Brain microvascular endothelial cell (primary cell): ENCODE measurements around the gene SLC6A16.
"Not testable (repeated sequence)": the region's sequence is repeated elsewhere in the genome, so short reads cannot be mapped to it uniquely, and the experiment has no call there.

Experiments used
- DNase-seq: peaks from one replicate; pipeline ENCODE4 v3.0.0-alpha.2; 2020
- H3K27ac ChIP-seq: fragments of 250-450 bp; sonication (Bioruptor Pico); 2 replicates; pipeline ENCODE4 v1.5.1; 2020; ENCODE audit warnings: mild to moderate bottlenecking, moderate library complexity
- H3K27me3 ChIP-seq: fragments of 250-450 bp; sonication (Bioruptor Pico); replicated peaks from 2 replicates; pipeline ENCODE4 v1.5.1; 2020; ENCODE audit warnings: mild to moderate bottlenecking
- H3K36me3 ChIP-seq: fragments of 250-450 bp; sonication (Bioruptor Pico); replicated peaks from 2 replicates; pipeline ENCODE4 v1.5.1; 2020; ENCODE audit warnings: mild to moderate bottlenecking
- H3K4me3 ChIP-seq: 2 replicates; pipeline ENCODE4 v1.5.1; 2011; ENCODE audit warnings: low read depth, mild to moderate bottlenecking, control low read depth, low read length, moderate library complexity
- CTCF ChIP-seq: IDR thresholded peaks from 2 replicates; pipeline ENCODE4 v1.5.1; 2011; ENCODE audit warnings: low read depth, mild to moderate bottlenecking, moderate library complexity, low read length, control low read depth, inconsistent platforms; ENCODE audit errors: missing control alignments
- in situ Hi-C: cut with HindIII; loops from 2 replicates; pipeline ENCODE4 v1.10.0; 2017; ENCODE audit warnings: low sequenced_read_pairs, low pct_ligation_motif_present

The SLC6A16 gene

GRCh38 chr19:49295208-49295880, 29.6 kb downstream of the SLC6A16 start:
- Histone ChIP-seq H3K27ac (no peak overlapping the region), H3K27me3 (no peaks in the 10 kb centered on the region), H3K4me3 (no peak overlapping the region), H3K36me3 (no peaks in the 10 kb centered on the region)
- TF ChIP-seq CTCF, result no peak
- in situ Hi-C loops, result no loop called here
- DNase-seq, result no peak

GRCh38 chr19:49294401-49294800, 30.6 kb downstream of the SLC6A16 start:
- Histone ChIP-seq H3K36me3 (no peaks in the 10 kb centered on the region), H3K27me3 (no peaks in the 10 kb centered on the region), H3K27ac (no peak overlapping the region), H3K4me3 (no peak overlapping the region)
- DNase-seq, result no peak
- no peak for TF ChIP-seq CTCF
- in situ Hi-C loops, result no loop called here

- DNase-seq, result no peak
- no peak overlapping the region for H3K27ac ChIP-seq
- H3K36me3 ChIP-seq, result no peaks in the 10 kb centered on the region
- H3K27me3 ChIP-seq, result no peaks in the 10 kb centered on the region
- no peak for TF ChIP-seq CTCF
- no peak overlapping the region for H3K4me3 ChIP-seq
- in situ Hi-C loops, result no loop called here
Observed at GRCh38 chr19:49290517-49290916, 34.5 kb downstream of the SLC6A16 start.

- H3K27me3 ChIP-seq, H3K27ac ChIP-seq, in situ Hi-C loops, H3K36me3 ChIP-seq, H3K4me3 ChIP-seq, DNase-seq: not testable (repeated sequence)
Observed at GRCh38 chr19:49289286-49289685, 35.7 kb downstream of the SLC6A16 start.

- H3K36me3 ChIP-seq, H3K27ac ChIP-seq, DNase-seq, H3K4me3 ChIP-seq, in situ Hi-C loops, H3K27me3 ChIP-seq: not testable (repeated sequence)
Observed at GRCh38 chr19:49288205-49288604, 36.8 kb downstream of the SLC6A16 start.

GRCh38 chr19:49287141-49287770, 37.7 kb downstream of the SLC6A16 start:
- Histone ChIP-seq H3K27me3 (no peaks in the 10 kb centered on the region), H3K36me3 (no peaks in the 10 kb centered on the region), H3K27ac (no peak overlapping the region), H3K4me3 (no peak overlapping the region)
- no peak for DNase-seq
- no peak for TF ChIP-seq CTCF
- in situ Hi-C loops, result no loop called here

GRCh38 chr19:49282184-49282583, 42.8 kb downstream of the SLC6A16 start:
- H3K27ac ChIP-seq, result no peak overlapping the region
- no peak for TF ChIP-seq CTCF
- in situ Hi-C loops, result no loop called here

More at GRCh38 chr19:49282184-49282583, 42.8 kb downstream of the SLC6A16 start:
- Histone ChIP-seq H3K27me3 (no peaks in the 10 kb centered on the region), H3K4me3 (no peak overlapping the region), H3K36me3 (no peaks in the 10 kb centered on the region)
- no peak for DNase-seq
